Measurements from ENCODE around the gene PCSK5. TPM values are rescaled to one million over a fixed set of nuclear protein-coding genes. Genes with fewer than 3 reads are reported as not detected.

Gene PCSK5
- total RNA-seq, 2 donors from 2014 or later, result 2.5 to 3.5 TPM

DNA sequence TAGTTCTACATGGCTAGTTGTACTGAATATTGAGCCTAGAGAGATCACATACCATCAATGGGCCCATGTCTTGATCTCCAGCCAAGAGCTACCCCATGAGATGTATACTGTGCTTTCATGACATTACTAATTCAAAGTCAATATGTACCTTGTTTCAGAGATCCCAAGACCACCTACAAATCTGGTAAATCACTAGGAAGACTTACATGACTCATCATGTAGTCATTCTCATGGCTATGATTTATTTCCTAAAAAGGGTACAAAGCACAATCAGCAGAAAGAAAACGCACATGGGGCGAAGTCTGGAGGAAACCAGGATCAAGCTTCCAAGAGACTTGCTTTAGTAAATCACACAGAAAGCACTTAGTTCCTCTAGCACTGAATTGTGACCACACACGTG is 103.0 kb downstream of the PCSK5 start:
- peaks cover 39% of the 10 kb centered on the region for H3K27me3 Mint-ChIP-seq (ENCODE audit: insufficient read depth)
- WGBS, 2 experiments (ENCODE audit: insufficient coverage in 1 of 2, insufficient read length in 1 of 2), result 91 to 100% methylated on average over 2 to 3 of the region's 3 CpGs

DNA sequence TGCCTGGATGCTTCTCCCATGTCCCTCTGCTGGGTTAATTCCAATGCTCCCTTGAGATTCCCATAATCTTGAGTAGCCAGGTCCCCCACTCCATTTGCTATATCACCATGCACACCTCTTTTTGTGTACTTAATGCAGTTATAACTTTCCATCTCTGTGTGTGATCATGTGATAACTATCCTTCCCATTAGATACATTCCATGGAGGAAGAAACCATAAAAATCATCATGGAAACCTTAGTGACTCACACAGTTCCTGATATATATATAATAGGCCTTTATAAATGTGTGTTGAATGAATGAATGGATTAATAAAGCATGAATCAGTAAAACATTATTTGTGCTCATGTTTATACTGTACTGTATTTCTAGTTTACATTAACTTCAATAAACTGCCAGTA is 104.6 kb downstream of the PCSK5 start:
- H3K9ac ChIP-seq (ENCODE audit: extremely low read depth, low read length, poor library complexity, severe bottlenecking), result no peak overlapping the region
- TF ChIP-seq, protein P1, sequence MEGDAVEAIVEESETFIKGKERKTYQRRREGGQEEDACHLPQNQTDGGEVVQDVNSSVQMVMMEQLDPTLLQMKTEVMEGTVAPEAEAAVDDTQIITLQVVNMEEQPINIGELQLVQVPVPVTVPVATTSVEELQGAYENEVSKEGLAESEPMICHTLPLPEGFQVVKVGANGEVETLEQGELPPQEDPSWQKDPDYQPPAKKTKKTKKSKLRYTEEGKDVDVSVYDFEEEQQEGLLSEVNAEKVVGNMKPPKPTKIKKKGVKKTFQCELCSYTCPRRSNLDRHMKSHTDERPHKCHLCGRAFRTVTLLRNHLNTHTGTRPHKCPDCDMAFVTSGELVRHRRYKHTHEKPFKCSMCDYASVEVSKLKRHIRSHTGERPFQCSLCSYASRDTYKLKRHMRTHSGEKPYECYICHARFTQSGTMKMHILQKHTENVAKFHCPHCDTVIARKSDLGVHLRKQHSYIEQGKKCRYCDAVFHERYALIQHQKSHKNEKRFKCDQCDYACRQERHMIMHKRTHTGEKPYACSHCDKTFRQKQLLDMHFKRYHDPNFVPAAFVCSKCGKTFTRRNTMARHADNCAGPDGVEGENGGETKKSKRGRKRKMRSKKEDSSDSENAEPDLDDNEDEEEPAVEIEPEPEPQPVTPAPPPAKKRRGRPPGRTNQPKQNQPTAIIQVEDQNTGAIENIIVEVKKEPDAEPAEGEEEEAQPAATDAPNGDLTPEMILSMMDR (conservative IDR thresholded peaks at IDR 0.05), result no peak

More for the DNA sequence above, 103.0 kb downstream of the PCSK5 start:
- no peaks in the 10 kb centered on the region for H3K36me3 ChIP-seq (ENCODE audit: control insufficient read depth, insufficient read depth, low read length)
- no peaks in the 10 kb centered on the region for H3K36me3 Mint-ChIP-seq (ENCODE audit: low read depth)
- peaks cover 6% of the 10 kb centered on the region for H3K9me3 Mint-ChIP-seq
- no peak overlapping the region for H3K4me3 ChIP-seq (ENCODE audit: low read length)
- DNase-seq, result no peak
- H3K4me1 Mint-ChIP-seq, result peaks cover 19% of the 10 kb centered on the region
- peaks cover 13% of the 10 kb centered on the region for H3K9me3 ChIP-seq (ENCODE audit: control insufficient read depth, low read length)
- H3K4me1 ChIP-seq (ENCODE audit: control insufficient read depth, insufficient read depth, low read length), result peaks cover 10% of the 10 kb centered on the region
- H3K9ac ChIP-seq (ENCODE audit: extremely low read depth, low read length, poor library complexity, severe bottlenecking), result no peak overlapping the region
- H3K4me3 Mint-ChIP-seq, result no peak overlapping the region
- TF ChIP-seq, protein P1 (conservative IDR thresholded peaks at IDR 0.05), result no peak
- H3K27me3 ChIP-seq (ENCODE audit: control insufficient read depth, insufficient read depth, low read length, poor library complexity, severe bottlenecking), result peaks cover 16% of the 10 kb centered on the region
- H3K27ac Mint-ChIP-seq, result no peak overlapping the region
- no peak overlapping the region for H3K27ac ChIP-seq (ENCODE audit: low read depth, low read length)

DNA sequence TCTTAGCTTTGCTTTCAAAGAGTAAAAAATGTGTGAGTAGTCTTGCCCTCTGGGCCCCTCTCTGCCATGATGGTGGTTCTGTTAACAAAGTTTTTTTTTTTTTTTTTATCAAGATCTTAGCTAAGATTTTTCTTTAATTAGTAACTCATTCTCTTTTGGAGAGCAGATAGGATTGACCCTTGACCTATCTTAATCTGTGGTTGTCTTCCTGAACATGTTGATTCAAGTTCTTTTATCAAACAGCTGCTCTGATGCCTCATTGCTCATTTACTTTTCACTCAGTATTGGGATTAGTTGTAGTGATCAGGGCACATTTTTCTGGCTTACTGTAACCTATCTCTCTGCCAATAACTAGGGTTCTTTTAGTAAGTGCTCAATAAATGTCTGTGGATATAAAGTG is 106.3 kb downstream of the PCSK5 start:
- Histone ChIP-seq H3K27ac (ENCODE audit: low read depth, low read length) (no peak overlapping the region), H3K9me3 (ENCODE audit: control insufficient read depth, low read length) (peaks cover 26% of the 10 kb centered on the region), H3K36me3 (ENCODE audit: control insufficient read depth, insufficient read depth, low read length) (no peaks in the 10 kb centered on the region), H3K9ac (ENCODE audit: extremely low read depth, low read length, poor library complexity, severe bottlenecking) (no peak overlapping the region), H3K4me1 (ENCODE audit: control insufficient read depth, insufficient read depth, low read length) (peaks cover 10% of the 10 kb centered on the region), H3K27me3 (ENCODE audit: control insufficient read depth, insufficient read depth, low read length, poor library complexity, severe bottlenecking) (peaks cover 18% of the 10 kb centered on the region), H3K4me3 (ENCODE audit: low read length) (peak overlapping the region; percentile 14)
- Mint-ChIP-seq H3K36me3 (ENCODE audit: low read depth) (no peaks in the 10 kb centered on the region), H3K27ac (no peak overlapping the region), H3K4me1 (peaks cover 19% of the 10 kb centered on the region), H3K27me3 (ENCODE audit: insufficient read depth) (peaks cover 38% of the 10 kb centered on the region), H3K4me3 (no peak overlapping the region), H3K9me3 (peaks cover 18% of the 10 kb centered on the region)
- no peak for DNase-seq
- TF ChIP-seq, protein P1 (conservative IDR thresholded peaks at IDR 0.05), result no peak

More for the DNA sequence above, 104.6 kb downstream of the PCSK5 start:
- H3K9me3 Mint-ChIP-seq, result peaks cover 15% of the 10 kb centered on the region
- no peak overlapping the region for H3K4me3 ChIP-seq (ENCODE audit: low read length)
- no peak overlapping the region for H3K4me3 Mint-ChIP-seq
- peaks cover 24% of the 10 kb centered on the region for H3K9me3 ChIP-seq (ENCODE audit: control insufficient read depth, low read length)
- H3K27me3 ChIP-seq (ENCODE audit: control insufficient read depth, insufficient read depth, low read length, poor library complexity, severe bottlenecking), result peaks cover 16% of the 10 kb centered on the region
- H3K4me1 ChIP-seq (ENCODE audit: control insufficient read depth, insufficient read depth, low read length), result peaks cover 10% of the 10 kb centered on the region
- DNase-seq, result no peak
- no peaks in the 10 kb centered on the region for H3K36me3 Mint-ChIP-seq (ENCODE audit: low read depth)
- H3K27ac ChIP-seq (ENCODE audit: low read depth, low read length), result no peak overlapping the region
- H3K27ac Mint-ChIP-seq, result no peak overlapping the region
- H3K27me3 Mint-ChIP-seq (ENCODE audit: insufficient read depth), result peaks cover 42% of the 10 kb centered on the region
- H3K36me3 ChIP-seq (ENCODE audit: control insufficient read depth, insufficient read depth, low read length), result no peaks in the 10 kb centered on the region
- H3K4me1 Mint-ChIP-seq, result peaks cover 19% of the 10 kb centered on the region

All from endodermal cell (in vitro differentiated cells).